A204.1 (cell line): Measurements from ENCODE around the gene OCA2.

Experiments used
- FAIRE-seq: peaks from 2 replicates; lab custom pipeline; 2012; peaks lifted over from hg19 to GRCh38; lab: Jason Lieb, UNC

OCA2 gene

DNA sequence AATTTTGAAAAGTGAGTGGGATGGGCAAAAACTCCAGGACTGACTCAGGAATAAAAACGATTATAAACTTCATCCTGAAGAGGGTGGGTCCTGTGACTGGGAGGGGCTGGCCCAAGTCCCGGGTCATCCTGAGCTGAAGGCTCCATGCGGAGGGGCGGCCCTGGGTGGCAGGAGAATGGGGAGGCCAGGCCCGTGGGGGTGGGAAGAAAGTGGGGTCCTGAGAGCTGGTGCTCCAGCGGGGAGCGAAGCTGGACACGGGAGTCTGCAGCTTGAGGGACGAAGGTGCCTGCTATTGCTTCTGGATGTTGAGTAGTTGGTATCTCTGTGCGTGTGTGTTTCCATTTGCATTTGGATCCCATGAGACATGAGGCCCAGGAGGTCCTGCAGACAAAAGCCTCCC lies 4.7 kb upstream of the OCA2 start:
- FAIRE-seq: no peak

DNA sequence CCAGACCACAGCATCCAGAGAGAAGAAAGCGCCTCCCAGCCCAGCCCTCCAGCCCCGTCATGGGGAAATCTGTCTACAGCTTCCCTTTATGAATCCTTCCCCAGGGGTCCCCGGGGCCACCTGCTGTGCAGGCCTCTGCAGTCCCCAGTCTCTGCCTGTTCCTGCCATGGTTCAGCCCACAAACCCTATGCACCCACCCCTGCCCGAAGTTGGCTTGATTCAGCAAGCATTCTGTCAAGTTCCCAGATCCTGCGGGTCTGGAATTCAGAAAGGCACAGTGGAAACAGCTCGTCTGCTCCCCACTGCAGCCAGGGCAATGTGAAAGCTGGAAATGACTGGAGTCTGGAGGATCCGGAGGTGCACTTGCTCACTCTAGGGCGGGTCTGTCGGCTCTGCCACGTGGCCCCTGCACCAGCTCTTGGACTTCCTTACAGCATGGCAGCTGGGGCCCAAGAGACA lies 2.9 kb upstream of the OCA2 start:
- no peak for FAIRE-seq

DNA sequence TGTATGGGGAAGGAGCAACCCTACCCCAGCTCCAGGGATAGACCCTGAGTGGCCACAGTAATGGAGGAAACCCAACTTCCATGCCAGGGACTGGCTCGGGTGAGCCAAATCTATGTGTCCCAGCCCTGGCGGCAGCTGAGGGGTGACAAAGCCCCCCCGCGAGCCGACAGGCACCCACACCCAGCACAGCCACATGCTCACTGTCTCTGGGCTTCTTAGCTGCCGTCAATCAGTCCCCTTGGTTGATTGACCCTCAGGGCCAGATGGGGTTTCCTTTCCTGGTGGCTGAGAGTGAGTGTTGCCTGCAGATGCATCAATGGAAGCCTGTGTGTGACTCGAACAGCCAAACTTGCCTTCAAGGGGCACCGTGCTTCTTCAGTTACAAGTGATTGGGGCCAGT lies 2.1 kb upstream of the OCA2 start:
- no peak for FAIRE-seq

DNA sequence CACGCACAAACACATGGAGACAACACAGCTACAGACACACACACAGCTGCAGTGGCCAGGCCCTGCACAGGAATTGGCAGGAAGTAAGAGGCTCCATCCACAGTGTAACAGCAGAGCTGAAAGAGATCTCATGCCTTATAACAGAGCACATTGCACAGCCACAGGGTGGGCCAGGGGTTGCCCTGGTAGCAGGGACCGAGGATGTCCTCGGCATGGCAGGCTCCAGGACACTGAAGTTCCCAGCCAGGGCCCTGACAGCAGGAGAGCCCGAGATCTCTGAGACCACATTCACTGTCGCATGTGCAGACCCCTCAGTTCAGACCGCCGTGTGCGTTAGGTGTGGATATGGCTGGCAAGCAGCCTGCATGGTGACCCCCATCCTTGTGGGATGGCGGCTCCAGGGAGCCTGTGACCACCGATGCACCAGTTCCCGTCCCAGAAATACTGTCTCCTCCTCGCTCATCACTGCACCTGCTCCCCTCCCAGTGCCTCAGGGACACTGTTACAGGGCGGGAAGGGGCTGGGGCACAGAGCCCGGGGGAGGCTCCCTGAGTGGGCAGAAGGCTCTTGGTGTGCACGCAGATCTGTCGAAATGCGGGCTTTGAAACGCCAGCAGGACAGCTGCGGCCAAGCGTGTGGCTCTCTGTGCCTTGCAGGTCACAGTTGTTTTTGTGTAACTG lies 1.5 kb upstream of the OCA2 start:
- no peak for FAIRE-seq

DNA sequence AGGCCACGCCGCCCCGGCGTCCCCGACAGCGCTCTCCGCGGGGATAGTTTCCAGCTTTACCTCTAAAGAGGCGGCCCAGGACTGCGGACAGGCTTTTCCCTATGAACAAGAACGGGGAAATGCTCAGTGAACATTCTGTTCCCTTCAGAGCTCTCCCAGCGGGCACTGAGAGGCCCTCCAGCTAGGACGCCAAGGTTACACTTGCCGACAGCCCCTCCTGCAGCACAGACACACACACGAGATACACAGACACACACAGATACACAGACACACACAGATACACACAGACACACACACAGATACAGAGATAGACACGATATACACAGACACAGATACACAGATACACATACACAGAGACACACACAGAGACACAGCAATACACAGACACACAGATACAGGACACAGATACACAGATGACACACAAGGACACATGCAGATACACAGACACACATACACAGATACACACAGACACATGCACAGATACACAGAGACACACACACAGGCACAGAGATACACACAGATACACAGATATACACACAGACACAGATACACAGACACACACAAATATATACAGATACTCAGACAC lies 533 bp upstream of the OCA2 start:
- no peak for FAIRE-seq

DNA sequence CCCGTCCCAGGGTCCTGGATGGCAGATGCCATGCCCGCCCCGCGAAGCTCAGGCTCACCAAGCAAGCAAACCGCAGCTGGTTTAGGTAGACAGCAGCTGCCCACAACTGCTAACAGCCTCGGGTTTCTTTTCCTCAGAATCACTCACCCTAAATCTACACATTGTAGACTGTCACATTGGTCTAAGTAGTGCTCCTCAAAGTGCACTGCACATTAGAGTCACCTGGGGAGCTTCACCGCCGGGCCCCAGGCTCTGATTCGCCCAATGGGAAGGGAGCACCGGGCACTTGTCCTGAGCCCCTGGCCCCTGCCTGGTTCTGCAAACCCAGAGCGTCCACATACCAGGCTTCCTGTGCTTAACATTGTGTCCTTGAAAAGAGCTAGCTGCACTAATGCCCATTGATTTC lies 752 bp downstream of the OCA2 start:
- no peak for FAIRE-seq

DNA sequence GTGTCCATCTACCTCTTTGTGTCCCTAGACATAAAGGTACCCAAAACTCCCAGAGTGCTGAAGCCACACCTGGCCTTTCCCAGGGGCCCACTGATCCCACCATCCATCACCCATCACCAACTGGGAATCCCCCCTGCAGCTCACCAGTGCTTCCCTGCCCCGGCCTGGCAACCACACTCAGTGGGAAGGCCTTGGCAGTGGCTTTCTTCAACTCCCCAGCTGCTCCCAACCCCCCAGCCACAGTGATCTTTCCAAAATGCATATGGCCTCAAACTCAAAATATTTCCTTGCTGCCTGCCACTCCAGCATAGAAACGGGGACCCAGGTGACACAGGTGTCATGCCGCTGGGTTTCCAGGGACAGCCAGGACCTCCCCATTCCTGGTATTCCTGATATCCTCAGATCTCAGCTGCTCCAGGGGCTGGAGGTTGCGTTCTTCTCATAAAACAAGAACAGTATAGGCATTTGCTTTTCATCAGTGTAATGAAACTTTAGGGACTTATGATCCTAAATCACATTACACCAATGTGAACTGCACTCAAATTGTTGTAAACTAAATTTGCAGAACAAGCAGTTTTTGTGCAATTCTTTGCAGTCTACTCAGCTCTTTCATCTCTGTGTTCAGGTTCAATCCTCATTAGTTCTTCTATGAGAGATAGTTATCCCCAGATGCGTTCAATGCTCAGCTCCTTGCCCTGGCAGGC lies 1.3 kb downstream of the OCA2 start:
- FAIRE-seq: no peak

DNA sequence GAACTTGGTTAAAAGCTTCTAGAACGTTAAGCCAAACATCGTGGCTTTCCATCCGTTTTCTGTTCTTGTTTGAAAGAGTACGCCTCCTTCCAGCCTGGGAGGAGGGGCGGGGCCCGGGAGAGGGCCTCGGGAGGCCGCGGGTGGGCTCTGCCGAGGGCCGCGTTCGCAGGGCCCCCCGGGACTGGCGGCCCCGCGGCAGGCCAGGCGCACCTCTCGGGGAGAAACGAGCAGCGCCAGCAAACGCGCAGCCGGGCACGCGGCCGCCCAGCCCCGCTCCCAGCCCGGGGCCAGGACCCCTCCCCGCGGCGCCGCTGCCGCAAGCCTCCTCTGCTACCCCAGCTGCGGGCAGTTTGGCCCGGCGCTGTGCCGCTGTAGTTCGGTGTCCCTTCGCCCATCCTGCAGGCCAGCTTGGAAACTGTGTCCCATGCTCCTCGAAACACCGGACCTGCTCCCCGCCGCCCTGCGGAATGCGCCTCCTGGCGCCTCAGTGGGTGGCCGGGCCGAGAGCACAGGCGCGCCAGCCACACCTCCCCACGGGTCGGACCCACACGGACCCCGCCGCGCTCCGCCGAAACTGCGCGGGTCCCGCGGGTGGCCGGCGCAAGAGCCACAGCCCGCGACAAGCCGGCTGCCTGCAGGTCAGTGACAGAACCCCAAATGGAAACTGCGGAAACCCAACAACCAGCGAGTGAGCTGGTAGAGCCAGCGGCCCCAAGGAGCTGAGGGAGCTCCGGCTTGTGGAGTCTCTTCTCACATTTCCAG lies 2.3 kb downstream of the OCA2 start:
- FAIRE-seq: no peak

DNA sequence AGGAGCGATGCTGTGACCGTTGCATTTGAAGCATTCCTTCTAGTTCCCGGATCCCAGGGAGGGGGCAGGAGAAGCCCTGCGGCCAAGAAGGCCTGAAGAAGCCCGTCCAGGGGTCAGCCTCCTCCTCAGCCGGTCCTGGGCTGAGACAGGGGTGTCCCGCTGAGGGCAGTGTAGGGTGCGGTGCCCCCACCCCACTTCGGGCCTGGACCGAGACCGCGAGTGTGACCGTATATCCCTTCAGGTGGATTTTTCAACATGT lies 2.8 kb downstream of the OCA2 start:
- no peak for FAIRE-seq

DNA sequence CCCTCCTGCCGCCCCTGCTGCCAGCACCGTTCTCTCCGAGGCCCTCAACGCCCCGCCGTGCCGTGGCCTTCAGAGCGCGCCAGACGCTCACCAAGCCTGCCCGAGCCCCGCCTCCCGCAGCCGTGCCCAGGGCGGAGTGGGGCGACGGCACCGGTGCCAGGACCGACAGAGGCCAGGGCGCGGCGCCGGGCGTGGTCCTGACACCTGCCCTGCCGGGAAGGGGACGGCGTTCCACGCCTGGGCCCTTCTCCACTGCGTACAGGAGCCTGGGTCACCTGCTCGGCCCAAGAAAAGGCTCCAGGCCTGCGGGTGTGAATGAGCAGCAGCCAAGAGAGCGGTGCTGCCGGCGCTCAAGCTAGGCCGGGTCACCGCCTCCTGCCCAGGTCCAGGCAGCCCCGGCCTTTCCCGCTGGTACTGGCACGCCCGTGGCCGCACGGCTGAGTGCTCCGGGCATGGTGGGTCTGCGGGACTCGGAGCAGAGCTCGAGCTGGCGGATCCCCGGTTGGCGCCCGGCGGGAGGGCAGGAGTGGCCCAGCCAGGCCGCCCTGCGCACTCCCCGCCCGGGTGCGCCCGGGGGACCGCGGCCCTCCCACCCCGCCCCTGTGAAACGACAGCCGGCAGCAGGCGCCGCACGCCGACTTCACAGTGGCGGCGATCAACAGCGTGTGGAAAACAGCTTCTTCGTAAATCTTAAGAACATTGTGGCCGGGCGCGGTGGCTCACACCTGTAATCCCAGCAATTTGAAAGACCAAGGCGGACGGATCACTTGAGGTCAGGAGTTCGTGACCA lies 4.2 kb downstream of the OCA2 start:
- no peak for FAIRE-seq

DNA sequence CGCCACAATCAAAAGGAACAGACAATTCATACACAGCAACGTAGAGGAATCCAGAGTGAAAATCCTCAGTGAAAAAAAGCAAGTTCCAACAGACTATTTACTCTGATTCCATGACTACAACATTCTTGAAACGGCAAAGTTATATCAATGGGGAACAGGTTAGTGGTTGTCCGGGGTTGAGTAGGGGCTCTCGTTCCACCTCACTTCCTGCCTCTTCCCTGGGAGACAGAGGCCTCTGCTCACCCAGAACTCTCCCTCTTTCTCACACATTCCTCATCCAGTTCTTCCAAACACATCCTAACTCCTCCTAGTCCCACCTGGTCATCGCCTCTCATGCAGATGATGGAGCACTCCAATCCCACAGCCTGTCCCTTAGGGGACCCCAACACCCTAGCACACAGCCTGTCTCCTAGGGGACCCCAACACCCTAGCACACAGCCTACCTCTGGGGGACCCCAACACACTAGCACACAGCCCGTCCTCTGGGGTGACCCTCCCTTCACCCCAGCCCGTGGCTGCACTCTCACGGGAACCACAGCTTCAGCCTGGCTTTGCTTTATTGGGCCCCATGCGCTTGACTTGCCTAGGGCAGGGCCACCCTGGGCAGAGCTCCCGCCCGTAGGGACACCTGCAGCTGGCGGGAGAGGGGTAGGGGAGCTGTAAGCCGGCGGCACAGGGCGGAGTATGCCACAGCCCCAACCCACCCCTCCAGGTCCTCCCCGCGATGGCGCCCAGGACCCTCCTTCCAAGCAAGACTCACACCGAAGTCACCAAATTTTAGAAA lies 5.2 kb downstream of the OCA2 start:
- FAIRE-seq: no peak

DNA sequence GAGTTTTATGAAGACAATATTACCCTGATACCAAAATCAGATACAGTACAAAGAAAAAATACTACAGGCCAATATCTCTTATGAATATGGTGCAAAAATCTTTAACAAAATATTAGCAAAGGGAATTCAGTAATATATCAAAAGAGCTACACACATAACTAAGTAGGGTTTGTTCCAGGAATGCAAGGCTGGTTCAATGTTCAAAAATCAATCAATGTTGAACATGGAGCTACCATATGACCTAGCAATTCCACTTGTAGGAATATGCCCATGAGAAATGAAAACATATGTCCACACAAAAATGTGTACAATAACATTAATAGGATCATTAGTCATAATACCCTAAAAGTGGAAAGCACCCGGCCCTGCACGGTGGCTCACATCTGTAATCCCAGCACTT lies 7.8 kb downstream of the OCA2 start:
- no peak for FAIRE-seq

DNA sequence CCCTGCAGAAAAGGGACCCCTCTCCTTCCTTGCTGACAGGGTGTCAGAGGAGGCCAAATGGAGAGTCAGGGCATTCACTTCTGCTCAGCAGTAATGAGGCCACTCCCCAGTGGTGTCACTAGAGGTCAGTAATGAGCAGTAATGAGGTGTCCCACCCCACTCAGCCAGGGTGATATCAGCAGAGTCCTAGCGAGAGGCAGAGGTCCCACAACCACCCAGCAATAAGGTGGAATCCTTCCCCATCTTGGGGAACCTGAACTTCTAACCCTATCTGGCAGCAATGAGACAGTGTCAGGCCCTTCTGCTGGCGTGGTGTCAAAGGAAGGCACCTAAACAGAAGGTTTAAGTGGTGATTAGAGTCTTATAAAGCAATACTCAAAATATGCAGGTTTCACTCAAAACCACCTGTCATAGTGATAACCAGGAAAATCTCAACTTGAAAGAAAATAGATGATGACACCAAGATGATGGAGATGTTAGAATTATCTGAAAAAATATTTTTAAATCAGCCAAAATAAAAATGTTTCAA lies 12.9 kb downstream of the OCA2 start:
- no peak for FAIRE-seq

DNA sequence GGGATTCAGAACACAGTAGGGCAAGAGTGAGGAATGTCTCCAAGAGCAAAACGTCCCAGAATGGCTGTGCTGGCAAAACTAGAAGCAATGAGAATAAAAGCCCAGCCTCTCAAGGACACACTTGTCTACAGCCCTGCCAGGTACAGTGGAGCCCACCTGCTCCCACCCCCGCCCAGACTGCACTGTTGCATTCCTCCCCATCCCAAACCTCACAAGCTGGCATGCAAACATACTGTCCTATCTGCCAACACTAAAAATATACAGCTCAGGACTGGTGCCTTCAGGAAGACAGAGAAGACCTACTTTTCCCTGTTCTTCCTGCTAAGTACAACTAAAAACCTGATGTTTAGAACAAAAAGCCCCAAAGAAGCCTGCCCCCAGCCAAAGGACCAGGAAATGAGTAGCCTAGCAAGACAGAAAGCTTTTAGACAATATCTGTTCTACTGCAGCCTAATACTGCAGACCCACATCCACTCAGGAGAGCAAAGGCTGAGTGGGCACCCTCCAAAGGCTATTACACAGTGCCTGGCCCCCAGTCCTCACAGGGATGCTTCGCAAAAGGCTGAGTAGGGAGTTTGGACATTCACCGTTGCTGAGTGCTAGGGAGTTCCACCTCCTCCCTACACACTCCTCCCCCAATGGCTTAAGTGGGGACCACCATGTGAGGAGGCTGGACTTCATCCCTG lies 13.5 kb downstream of the OCA2 start:
- no peak for FAIRE-seq

DNA sequence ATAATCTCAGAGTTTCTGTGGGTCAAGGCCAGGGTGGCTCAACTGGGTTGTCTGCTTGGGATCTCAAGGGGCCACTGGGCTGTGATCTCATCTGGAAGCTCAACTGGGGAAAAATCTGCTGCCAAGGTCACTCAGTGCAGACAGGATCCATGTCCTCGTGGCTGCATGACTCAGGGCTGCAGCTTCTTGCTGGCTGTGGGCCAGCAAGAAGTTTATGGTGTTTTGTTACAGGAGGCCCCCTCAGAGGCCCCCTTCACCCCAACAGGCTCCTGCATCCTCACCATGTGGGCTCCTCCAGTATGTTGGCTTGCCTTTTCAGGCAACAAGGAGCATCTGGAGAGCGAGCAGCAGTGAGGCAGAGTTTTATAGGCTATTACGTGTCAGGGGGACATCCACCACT lies 14.6 kb downstream of the OCA2 start:
- FAIRE-seq: no peak

DNA sequence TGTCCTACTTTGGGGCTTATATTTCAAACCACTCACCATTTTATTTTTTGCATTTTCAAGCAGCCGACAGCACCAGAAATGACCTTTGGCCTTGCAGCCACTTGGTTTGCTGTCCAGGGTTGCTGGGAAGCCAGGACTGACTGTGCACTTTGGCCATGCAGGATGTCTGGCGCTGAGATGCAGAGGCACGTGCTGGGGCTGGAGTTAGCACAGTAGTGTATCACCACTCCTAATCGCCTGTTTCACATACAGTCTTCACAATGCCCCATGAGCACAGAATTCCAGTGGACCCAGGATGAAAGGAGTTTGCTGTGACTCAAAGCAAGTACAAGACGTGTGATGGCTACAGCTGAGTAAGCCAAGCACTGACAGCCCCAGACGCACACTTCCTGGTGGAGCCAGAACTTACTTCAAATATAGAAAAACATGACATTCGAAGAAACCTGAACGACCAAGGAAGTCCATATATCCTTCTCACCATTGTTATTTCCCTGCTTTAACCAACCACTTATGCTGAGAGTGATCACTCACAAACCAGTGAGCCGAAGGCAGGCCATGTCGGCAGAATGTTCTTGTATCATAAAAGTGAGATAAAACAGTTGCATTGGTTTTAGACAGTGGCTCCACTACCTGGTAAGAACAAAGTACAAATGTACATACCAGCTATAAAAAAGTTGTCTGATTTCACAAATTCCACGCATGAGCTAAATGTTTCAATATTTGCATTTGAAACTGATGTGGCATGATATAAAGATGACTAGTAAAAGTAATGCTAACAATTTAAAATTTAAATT lies 16.0 kb downstream of the OCA2 start:
- FAIRE-seq: no peak

DNA sequence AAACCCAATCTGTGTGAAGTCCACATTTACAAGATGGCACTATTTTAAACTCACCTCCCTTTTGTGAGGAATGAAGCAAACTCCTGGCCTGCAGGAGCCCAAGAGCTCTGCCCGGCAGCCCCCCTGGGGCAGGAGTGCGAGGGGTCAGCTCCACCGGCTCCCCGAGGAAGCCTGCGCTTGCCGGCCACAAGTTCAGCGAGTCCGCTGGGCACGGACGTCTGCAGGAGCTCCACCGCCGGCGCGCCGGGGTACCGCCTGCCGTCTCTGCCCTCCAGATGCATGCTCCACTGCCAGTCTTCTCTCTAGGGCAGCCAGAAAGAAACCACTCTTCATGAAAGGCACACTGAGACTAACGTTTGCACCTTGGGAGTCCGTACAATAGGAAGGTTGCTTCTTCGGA lies 17.5 kb downstream of the OCA2 start:
- no peak for FAIRE-seq

DNA sequence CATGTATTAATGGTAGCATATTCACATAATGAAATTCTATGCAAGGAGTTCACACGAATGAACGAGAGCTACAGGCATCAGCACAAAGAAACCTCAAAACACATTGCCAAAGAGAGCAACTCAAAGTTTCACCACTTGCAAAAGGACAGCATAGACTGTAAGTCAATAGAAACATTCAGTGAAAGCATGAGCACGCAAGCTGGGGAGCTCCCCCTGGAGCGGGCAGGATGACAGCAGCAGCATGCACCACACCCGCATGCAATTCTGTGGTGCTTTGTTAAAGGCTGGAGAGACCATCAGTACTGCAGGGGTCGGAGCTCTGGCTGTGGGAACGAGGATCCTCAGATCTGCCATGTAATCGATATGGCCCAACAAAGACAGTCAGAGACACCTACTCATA lies 18.7 kb downstream of the OCA2 start:
- no peak for FAIRE-seq

DNA sequence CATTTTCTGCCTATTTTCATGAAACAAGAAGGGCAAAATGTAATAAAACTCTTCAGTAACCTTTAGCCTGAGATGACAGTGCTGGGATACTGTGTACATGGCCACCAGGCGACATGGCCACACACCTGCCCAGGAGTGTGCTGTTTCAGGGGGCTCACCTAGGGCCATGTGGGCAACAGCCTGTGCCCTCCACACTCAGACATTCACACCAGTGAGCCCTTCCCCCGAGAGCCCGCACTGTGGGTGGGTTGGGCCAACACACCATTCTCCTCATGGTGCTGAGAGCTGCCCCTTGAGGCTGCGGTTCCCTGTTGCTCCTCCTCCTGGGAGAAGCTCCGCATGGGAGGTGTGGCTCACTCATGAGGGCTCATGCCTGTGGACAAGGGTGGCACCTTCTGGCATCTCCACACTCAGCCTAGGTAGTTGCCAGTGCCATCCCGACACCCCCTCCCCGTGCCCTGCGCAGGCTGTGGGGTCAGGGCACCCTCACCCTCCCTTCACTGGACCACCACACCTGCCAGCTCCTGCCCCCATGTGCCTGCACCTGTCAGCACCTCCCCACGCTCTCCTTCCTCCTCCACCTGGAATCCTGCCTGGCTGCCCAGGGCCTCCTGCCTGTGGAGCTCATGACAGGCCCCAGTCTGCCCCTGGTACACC lies 19.7 kb downstream of the OCA2 start:
- no peak for FAIRE-seq
